ENCODE data around the gene DUXB.

DUXB gene

GRCh38 chr16:75658175-75658574 lies 43.1 kb downstream of the DUXB start:
- no peak for DNase-seq

GRCh38 chr16:75653922-75654321 lies 47.3 kb downstream of the DUXB start:
- DNase-seq: no peak

GRCh38 chr16:75648265-75649076 lies 52.8 kb downstream of the DUXB start:
- DNase-seq: peak; percentile 75

- peak; percentile 92 for DNase-seq
Observed at GRCh38 chr16:75647492-75648264, 53.6 kb downstream of the DUXB start, which contains the start of the genes KARS1 and TERF2IP. TSS of gene KARS1 (minus strand) at chr16:75647665. CDS start at chr16:75647639, 26 bp downstream. TSS of gene TERF2IP (plus strand) at chr16:75647773. CDS start at chr16:75647883, 110 bp downstream.

GRCh38 chr16:75647112-75647491 lies 54.2 kb downstream of the DUXB start:
- DNase-seq: no peak

- DNase-seq: peak; percentile 0
Observed at GRCh38 chr16:75644240-75645012, 56.8 kb downstream of the DUXB start.
